DOHH2 (cell line): ENCODE results near the gene RNF17.

Experiments
- H3F3A ChIP-seq: fragments of 200-600 bp; sonication (generic), shearing (Covaris generic); 2 replicates; pipeline ENCODE4 v1.6.0; 2016; ENCODE audit warnings: antibody characterized with exemption, mild to moderate bottlenecking; ENCODE audit not compliant: control insufficient read depth, insufficient read depth
- H3K27ac ChIP-seq: fragments of 200-600 bp; sonication (generic); 2 replicates; pipeline ENCODE4 v1.5.1; 2014; ENCODE audit warnings: low read depth, mild to moderate bottlenecking, low read length, moderate library complexity
- H3K27me3 ChIP-seq: fragments of 200-600 bp; sonication (generic); 2 replicates; pipeline ENCODE4 v1.6.1; 2014; ENCODE audit warnings: mild to moderate bottlenecking, low read length, mixed read lengths; ENCODE audit not compliant: control insufficient read depth
- H3K36me3 ChIP-seq: fragments of 200-600 bp; sonication (generic); 2 replicates; pipeline ENCODE4 v1.6.1; 2014; ENCODE audit warnings: mild to moderate bottlenecking, low read length, moderate library complexity, mixed read lengths; ENCODE audit not compliant: control insufficient read depth
- H3K4me1 ChIP-seq: fragments of 200-600 bp; sonication (generic); 2 replicates; pipeline ENCODE4 v1.6.1; 2014; ENCODE audit warnings: mild to moderate bottlenecking, low read length, mixed read lengths; ENCODE audit not compliant: control insufficient read depth
- H3K4me2 ChIP-seq: fragments of 200-600 bp; sonication (generic); 2 replicates; pipeline ENCODE4 v1.6.0; 2014; ENCODE audit warnings: mild to moderate bottlenecking, low read length, moderate library complexity
- H3K4me3 ChIP-seq: fragments of 200-600 bp; sonication (generic); 2 replicates; pipeline ENCODE4 v1.5.1; 2014; ENCODE audit warnings: mild to moderate bottlenecking, low read length, mixed read lengths
- H3K79me2 ChIP-seq: fragments of 200-600 bp; sonication (generic); 2 replicates; pipeline ENCODE4 v1.6.1; 2014; ENCODE audit warnings: mild to moderate bottlenecking, low read length, mixed read lengths; ENCODE audit not compliant: control insufficient read depth
- H3K9me2 ChIP-seq: fragments of 200-600 bp; sonication (generic); replicated peaks from 2 replicates; pipeline ENCODE4 v1.6.1; 2014; ENCODE audit warnings: mild to moderate bottlenecking, low read length, mixed read lengths; ENCODE audit not compliant: control insufficient read depth
- H3K9me3 ChIP-seq: fragments of 200-600 bp; sonication (generic); 2 replicates; pipeline ENCODE4 v1.6.1; 2014; ENCODE audit warnings: antibody characterized with exemption, low read length, mixed read lengths; ENCODE audit not compliant: control insufficient read depth, insufficient read depth
- H4K20me1 ChIP-seq: fragments of 200-600 bp; sonication (generic); 2 replicates; pipeline ENCODE4 v1.6.0; 2014; ENCODE audit warnings: low read depth, mild to moderate bottlenecking, antibody characterized with exemption, low read length, moderate library complexity; ENCODE audit not compliant: control insufficient read depth, insufficient read depth
- CTCF ChIP-seq: fragments of 200-600 bp; sonication (generic); IDR thresholded peaks from one replicate; pipeline ENCODE4 v1.5.1; 2014; ENCODE audit warnings: antibody characterized with exemption, mild to moderate bottlenecking, low read depth, low read length; ENCODE audit not compliant: poor library complexity, severe bottlenecking
- EZH2phosphoT487 ChIP-seq: fragments of 200-600 bp; sonication (generic); IDR thresholded peaks from 2 replicates; pipeline ENCODE4 v1.6.1; 2017; ENCODE audit warnings: borderline replicate concordance, mild to moderate bottlenecking, antibody characterized with exemption, low read length, moderate library complexity, mixed read lengths

The RNF17 gene

DNA sequence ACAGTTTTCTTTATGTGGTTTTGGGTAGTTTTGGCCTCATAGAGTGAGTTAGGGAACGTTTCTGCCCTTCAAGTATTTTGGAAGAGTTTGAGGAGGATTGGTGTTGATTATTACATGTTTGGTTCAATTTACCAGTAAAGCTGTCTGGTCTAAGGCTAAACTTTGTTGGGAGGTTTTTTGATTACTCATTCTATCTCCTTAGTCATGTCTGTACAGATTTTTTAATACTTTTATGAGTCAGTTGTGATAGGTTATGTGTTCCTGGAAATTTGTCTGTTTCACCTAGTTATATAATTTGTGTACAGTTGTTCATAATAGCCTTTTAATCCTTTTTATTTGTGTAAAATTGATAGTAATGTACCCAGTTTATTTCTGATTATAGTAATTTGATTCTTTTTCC, 20.4 kb downstream of the RNF17 start:
- Histone ChIP-seq H3K4me1 (no peaks in the 10 kb centered on the region), H3K36me3 (no peaks in the 10 kb centered on the region), H3K9me2 (no peaks in the 10 kb centered on the region), H3K9me3 (0 out of 2 replicates have a peak, but pooled peaks cover 7% of the 10 kb centered on the region), H3F3A (no peaks in the 10 kb centered on the region), H3K27ac (no peak overlapping the region), H3K4me3 (no peak overlapping the region), H3K27me3 (peaks cover 4% of the 10 kb centered on the region), H3K79me2 (no peaks in the 10 kb centered on the region), H4K20me1 (no peaks in the 10 kb centered on the region), H3K4me2 (no peak overlapping the region)
- no peak for TF ChIP-seq EZH2phosphoT487
- TF ChIP-seq CTCF, result no peak

- Histone ChIP-seq H3K27ac (no peak overlapping the region), H3K9me3 (0 out of 2 replicates have a peak, but pooled peaks cover 7% of the 10 kb centered on the region), H3K27me3 (peaks cover 14% of the 10 kb centered on the region; the same call in 1 of the 2 replicates), H3F3A (no peaks in the 10 kb centered on the region), H4K20me1 (no peaks in the 10 kb centered on the region), H3K4me1 (no peaks in the 10 kb centered on the region), H3K4me2 (no peak overlapping the region), H3K36me3 (no peaks in the 10 kb centered on the region), H3K4me3 (no peak overlapping the region), H3K79me2 (no peaks in the 10 kb centered on the region), H3K9me2 (no peaks in the 10 kb centered on the region)
- TF ChIP-seq CTCF, result no peak
- TF ChIP-seq EZH2phosphoT487, result no peak
Measured at GRCh38 chr13:24788538-24788937, 24.6 kb downstream of the RNF17 start.

GRCh38 chr13:24802074-24802473, 38.1 kb downstream of the RNF17 start:
- H3K9me2 ChIP-seq, result no peaks in the 10 kb centered on the region
- H3K36me3 ChIP-seq, result no peaks in the 10 kb centered on the region
- TF ChIP-seq CTCF (no peak), EZH2phosphoT487 (no peak)
- H3K27ac ChIP-seq, result no peak overlapping the region
- H4K20me1 ChIP-seq, result no peaks in the 10 kb centered on the region
- no peak overlapping the region for H3K4me3 ChIP-seq
- peaks cover 7% of the 10 kb centered on the region; the same call in 1 of the 2 replicates for H3K27me3 ChIP-seq
- no peaks in the 10 kb centered on the region for H3K4me1 ChIP-seq
- H3K9me3 ChIP-seq, result no peaks in the 10 kb centered on the region
- no peak overlapping the region for H3K4me2 ChIP-seq
- no peaks in the 10 kb centered on the region for H3F3A ChIP-seq
- no peaks in the 10 kb centered on the region for H3K79me2 ChIP-seq

DNA sequence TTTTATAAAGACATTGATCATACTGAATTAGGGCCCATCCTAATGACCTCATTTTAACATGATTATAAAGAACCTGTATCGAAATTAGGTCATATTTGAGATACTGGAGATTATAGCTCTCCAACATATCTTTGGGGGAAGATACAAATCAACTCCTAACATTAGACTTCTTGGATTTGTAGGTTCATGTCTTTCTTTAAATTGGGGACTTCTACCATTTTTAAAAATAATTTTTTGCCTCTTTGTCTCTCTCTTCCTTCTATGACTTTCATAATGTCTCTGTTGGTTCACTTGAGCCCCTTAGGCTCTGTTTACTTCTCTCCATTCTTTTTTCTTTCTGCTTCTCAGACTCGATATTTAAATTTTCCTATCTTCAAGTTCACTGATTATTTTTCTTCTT, 57.2 kb downstream of the RNF17 start:
- Histone ChIP-seq H3K4me3 (no peak overlapping the region), H3K4me1 (no peaks in the 10 kb centered on the region), H3K4me2 (no peak overlapping the region), H3K9me2 (no peaks in the 10 kb centered on the region), H3K79me2 (no peaks in the 10 kb centered on the region), H3K9me3 (no peaks in the 10 kb centered on the region; the same call in 1 of the 2 replicates), H3K36me3 (no peaks in the 10 kb centered on the region), H3F3A (no peaks in the 10 kb centered on the region), H4K20me1 (no peaks in the 10 kb centered on the region), H3K27me3 (no peaks in the 10 kb centered on the region), H3K27ac (no peak overlapping the region)
- TF ChIP-seq CTCF (no peak), EZH2phosphoT487 (no peak)
